BE2C (cell line): ENCODE data around the gene KLK3.

ENCODE experiments used
- DNase-seq: peaks from one replicate; pipeline ENCODE4 v3.0.0-alpha.2; 2020
- H3K27me3 ChIP-seq: fragments of 250-450 bp; sonication (Bioruptor Pico); 2 replicates; pipeline ENCODE4 v1.5.1; 2020; ENCODE audit warnings: mild to moderate bottlenecking
- H3K36me3 ChIP-seq: fragments of 250-450 bp; sonication (Bioruptor Pico); 2 replicates; pipeline ENCODE4 v1.5.1; 2020; ENCODE audit warnings: mild to moderate bottlenecking
- H3K4me1 ChIP-seq: fragments of 250-450 bp; sonication (Bioruptor Pico); 2 replicates; pipeline ENCODE4 v1.5.1; 2020
- H3K4me3 ChIP-seq: 2 replicates; pipeline ENCODE4 v1.5.1; 2011; ENCODE audit warnings: low read depth, low read length
- H3K9me3 ChIP-seq: fragments of 250-450 bp; sonication (Bioruptor Pico); 2 replicates; pipeline ENCODE4 v1.5.1; 2020
- CTCF ChIP-seq: IDR thresholded peaks from 2 replicates; pipeline ENCODE4 v1.5.1; 2012; ENCODE audit warnings: mild to moderate bottlenecking, low read depth, low read length

KLK3 gene

GRCh38 chr19:50851620-50852019, 3.1 kb upstream of the KLK3 start:
- DNase-seq: no peak
- Histone ChIP-seq H3K9me3 (no peaks in the 10 kb centered on the region), H3K4me1 (peaks cover 5% of the 10 kb centered on the region; the same call in 1 of the 2 replicates), H3K36me3 (no peaks in the 10 kb centered on the region), H3K27me3 (no peaks in the 10 kb centered on the region), H3K4me3 (no peak overlapping the region)
- TF ChIP-seq CTCF: no peak

- Histone ChIP-seq H3K9me3 (no peaks in the 10 kb centered on the region), H3K27me3 (no peaks in the 10 kb centered on the region), H3K4me3 (no peak overlapping the region), H3K4me1 (peaks cover 14% of the 10 kb centered on the region), H3K36me3 (no peaks in the 10 kb centered on the region)
- no peak for DNase-seq
- TF ChIP-seq CTCF: no peak
Observed at GRCh38 chr19:50857366-50857765, 2.7 kb downstream of the KLK3 start.

- Histone ChIP-seq H3K4me3 (no peak overlapping the region), H3K9me3 (no peaks in the 10 kb centered on the region), H3K4me1 (peaks cover 18% of the 10 kb centered on the region), H3K36me3 (no peaks in the 10 kb centered on the region), H3K27me3 (no peaks in the 10 kb centered on the region)
- DNase-seq: no peak
- TF ChIP-seq CTCF: no peak
Observed at GRCh38 chr19:50858886-50859285, 4.2 kb downstream of the KLK3 start.

GRCh38 chr19:50859849-50860248, 5.1 kb downstream of the KLK3 start:
- no peaks in the 10 kb centered on the region for H3K36me3 ChIP-seq
- peaks cover 18% of the 10 kb centered on the region for H3K4me1 ChIP-seq
- no peak for DNase-seq
- H3K4me3 ChIP-seq: no peak overlapping the region
- no peaks in the 10 kb centered on the region for H3K9me3 ChIP-seq
- H3K27me3 ChIP-seq: no peaks in the 10 kb centered on the region
- no peak for TF ChIP-seq CTCF

- no peaks in the 10 kb centered on the region for H3K36me3 ChIP-seq
- no peaks in the 10 kb centered on the region for H3K27me3 ChIP-seq
- no peak for TF ChIP-seq CTCF
- no peak for DNase-seq
- no peaks in the 10 kb centered on the region for H3K9me3 ChIP-seq
- peaks cover 18% of the 10 kb centered on the region for H3K4me1 ChIP-seq
- no peak overlapping the region for H3K4me3 ChIP-seq
Observed at GRCh38 chr19:50861010-50861409, 6.3 kb downstream of the KLK3 start.

- TF ChIP-seq CTCF: no peak
- H3K27me3 ChIP-seq: no peaks in the 10 kb centered on the region
- peak; percentile 59 for DNase-seq
- H3K4me3 ChIP-seq: peak overlapping the region; percentile 12; the same call in 1 of the 2 replicates
- H3K9me3 ChIP-seq: no peaks in the 10 kb centered on the region
- H3K4me1 ChIP-seq: peaks cover 18% of the 10 kb centered on the region
- no peaks in the 10 kb centered on the region for H3K36me3 ChIP-seq
Observed at GRCh38 chr19:50861496-50862286, 7.0 kb downstream of the KLK3 start.
